Peyer's patch (tissue), 4 donors: ENCODE measurements around the gene SNCB. TPM values are rescaled to one million over a fixed set of nuclear protein-coding genes. Genes with fewer than 3 reads are reported as not detected.

Source experiments
- DNase-seq, 3 donors: peaks; one replicate each; pipeline ENCODE4 v3.0.0-alpha.2; 2017 to 2019
- H3K27ac ChIP-seq, 4 donors: fragments of 200-600 bp; sonication (generic); one replicate each; pipeline ENCODE4 v1.5.1; 2016 to 2019
- H3K27me3 ChIP-seq, 2 donors: fragments of 200-600 bp; sonication (generic); one replicate each; pipeline ENCODE4 v1.5.1; 2019
- H3K36me3 ChIP-seq, 3 donors: fragments of 200-600 bp; sonication (generic); one replicate each; pipeline ENCODE4 v1.5.1; 2016 to 2019
- H3K4me1 ChIP-seq, 4 donors: fragments of 200-600 bp; sonication (generic); one replicate each; pipeline ENCODE4 v1.5.1; 2016 to 2019
- H3K4me3 ChIP-seq, 4 donors: fragments of 200-600 bp; sonication (generic); 1 replicate in 3 of 4; 2 replicates in 1 of 4; pipeline ENCODE4 v1.5.1; 2016 to 2019; ENCODE audit warnings: mild to moderate bottlenecking in 1 of 4
- H3K9me3 ChIP-seq, 4 donors: fragments of 200-600 bp; sonication (generic); one replicate each; pipeline ENCODE4 v1.5.1; 2016 to 2019; ENCODE audit warnings: mild to moderate bottlenecking in 1 of 4
- CTCF ChIP-seq, 6 experiments: fragments of 450-650 bp in 4 of 6; fragments of 200-600 bp in 2 of 6; sonication (generic) in 1 of 6; IDR thresholded peaks; one replicate each; pipeline ENCODE4 v1.5.1; 2017 to 2019; ENCODE audit warnings: antibody characterized with exemption in 6 of 6, mild to moderate bottlenecking in 3 of 6, moderate library complexity in 1 of 6
- POLR2A ChIP-seq, 2 donors: fragments of 450-650 bp; IDR thresholded peaks; one replicate each; pipeline ENCODE4 v1.5.1; 2017; ENCODE audit warnings: antibody characterized with exemption in 2 of 2, mild to moderate bottlenecking in 2 of 2, moderate library complexity in 2 of 2
- total RNA-seq, 4 donors: library from RNA; depleted of rRNA; stranded (reverse); fragments of >200 nt; gene quantifications; one replicate each; pipeline ENCODE4 v1.1.0, GENCODE V29; 2016

The SNCB gene
- total RNA-seq, 4 donors from 2014 or later = not detected

- no peaks in the 10 kb centered on the region for H3K27me3 ChIP-seq
- H3K4me3 ChIP-seq = no peak overlapping the region
- no peaks in the 10 kb centered on the region for H3K4me1 ChIP-seq
- no peak for DNase-seq
- no peak overlapping the region for H3K27ac ChIP-seq
- TF ChIP-seq POLR2A (IDR thresholded peaks at IDR 0.05) (no peak), CTCF (IDR thresholded peaks at IDR 0.05) (no peak)
- peaks cover 0 to 50% (median 0%) of the 10 kb centered on the region in 3 donors for H3K36me3 ChIP-seq
- peaks cover 0 to 14% (median 3%) of the 10 kb centered on the region in 4 donors for H3K9me3 ChIP-seq
These were observed 41.1 kb downstream of the SNCB start for GRCh38 chr5:176589039-176589769.

- H3K36me3 ChIP-seq = peaks cover 0 to 59% (median 0%) of the 10 kb centered on the region in 3 donors
- no peak overlapping the region for H3K27ac ChIP-seq
- H3K27me3 ChIP-seq = no peaks in the 10 kb centered on the region
- no peak for TF ChIP-seq POLR2A (IDR thresholded peaks at IDR 0.05)
- no peak for TF ChIP-seq CTCF (IDR thresholded peaks at IDR 0.05)
- H3K4me3 ChIP-seq = no peak overlapping the region
- peaks cover 0 to 14% (median 3%) of the 10 kb centered on the region in 4 donors for H3K9me3 ChIP-seq
- H3K4me1 ChIP-seq = no peaks in the 10 kb centered on the region
- DNase-seq = no peak
These were observed 42.0 kb downstream of the SNCB start for GRCh38 chr5:176588297-176588696.

GRCh38 chr5:176587398-176587797, 42.9 kb downstream of the SNCB start:
- H3K4me1 ChIP-seq = no peaks in the 10 kb centered on the region
- H3K4me3 ChIP-seq = no peak overlapping the region
- H3K36me3 ChIP-seq = peaks cover 0 to 61% (median 0%) of the 10 kb centered on the region in 3 donors
- no peak for DNase-seq
- no peak for TF ChIP-seq POLR2A (IDR thresholded peaks at IDR 0.05)
- no peak for TF ChIP-seq CTCF (IDR thresholded peaks at IDR 0.05)
- H3K9me3 ChIP-seq = peaks cover 0 to 14% (median 3%) of the 10 kb centered on the region in 4 donors
- no peaks in the 10 kb centered on the region for H3K27me3 ChIP-seq
- H3K27ac ChIP-seq = no peak overlapping the region

GRCh38 chr5:176583076-176583475, 47.3 kb downstream of the SNCB start:
- peaks cover 0 to 64% (median 0%) of the 10 kb centered on the region in 3 donors for H3K36me3 ChIP-seq
- TF ChIP-seq CTCF (IDR thresholded peaks at IDR 0.05) (no peak), POLR2A (IDR thresholded peaks at IDR 0.05) (no peak)
- H3K9me3 ChIP-seq = peaks cover 0 to 14% (median 3%) of the 10 kb centered on the region in 4 donors
- no peaks in the 10 kb centered on the region for H3K27me3 ChIP-seq
- H3K4me3 ChIP-seq = no peak overlapping the region
- no peak overlapping the region for H3K27ac ChIP-seq
- H3K4me1 ChIP-seq = no peaks in the 10 kb centered on the region
- no peak for DNase-seq

GRCh38 chr5:176581361-176581760, 49.0 kb downstream of the SNCB start:
- H3K4me1 ChIP-seq = no peaks in the 10 kb centered on the region
- H3K4me3 ChIP-seq = no peak overlapping the region
- no peak for TF ChIP-seq CTCF (IDR thresholded peaks at IDR 0.05)
- DNase-seq = no peak
- H3K9me3 ChIP-seq = peaks cover 0 to 14% (median 3%) of the 10 kb centered on the region in 4 donors
- H3K27ac ChIP-seq = no peak overlapping the region
- peaks cover 0 to 68% (median 0%) of the 10 kb centered on the region in 3 donors for H3K36me3 ChIP-seq
- H3K27me3 ChIP-seq = no peaks in the 10 kb centered on the region
